Liver (tissue), 9 donors: ENCODE data around the gene GRAMD2A. TPM values are rescaled to one million over a fixed set of nuclear protein-coding genes. Genes with fewer than 3 reads are reported as not detected.

Experiments
- DNase-seq: peaks from one replicate; pipeline ENCODE4 v3.0.0-alpha.2; 2017; ENCODE audit warnings: low spot score
- H3K27ac ChIP-seq, 2 donors: one replicate each; pipeline ENCODE4 v1.7.0; 2013; ENCODE audit warnings: inconsistent platforms in 2 of 2, low read length in 2 of 2, control low read depth in 1 of 2, low read depth in 1 of 2, mild to moderate bottlenecking in 1 of 2
- H3K27me3 ChIP-seq, 4 donors: one replicate each; pipeline versions ENCODE4 v1.6.1 to v1.7.0; 2013; ENCODE audit warnings: low read length in 3 of 4, inconsistent platforms in 1 of 4, mild to moderate bottlenecking in 1 of 4, moderate library complexity in 1 of 4; ENCODE audit not compliant: control insufficient read depth in 4 of 4, insufficient read depth in 4 of 4
- H3K36me3 ChIP-seq, 4 donors: one replicate each; pipeline versions ENCODE4 v1.6.1 to v1.7.0; 2013; ENCODE audit warnings: low read length in 3 of 4, mild to moderate bottlenecking in 3 of 4, low read depth in 1 of 4, moderate library complexity in 1 of 4; ENCODE audit not compliant: control insufficient read depth in 4 of 4, insufficient read depth in 3 of 4
- H3K4me1 ChIP-seq, 4 donors: one replicate each; pipeline versions ENCODE4 v1.6.1 to v1.7.0; 2013; ENCODE audit warnings: low read length in 3 of 4, mild to moderate bottlenecking in 3 of 4, moderate library complexity in 1 of 4; ENCODE audit not compliant: control insufficient read depth in 4 of 4, insufficient read depth in 4 of 4
- H3K4me3 ChIP-seq, 3 donors: one replicate each; pipeline versions ENCODE4 v1.6.1 to v1.7.0; 2013; ENCODE audit warnings: low read length in 3 of 3, control low read depth in 1 of 3, low read depth in 1 of 3, mild to moderate bottlenecking in 1 of 3
- H3K9ac ChIP-seq, 2 donors: one replicate each; pipeline ENCODE4 v1.7.0; 2013; ENCODE audit warnings: low read length in 2 of 2, mild to moderate bottlenecking in 2 of 2, moderate library complexity in 2 of 2, control low read depth in 1 of 2, low read depth in 1 of 2
- H3K9me3 ChIP-seq, 4 donors: one replicate each; pipeline versions ENCODE4 v1.6.1 to v1.7.0; 2013; ENCODE audit warnings: low read length in 3 of 4; ENCODE audit not compliant: control insufficient read depth in 4 of 4
- ATF3 ChIP-seq: IDR thresholded peaks from 2 replicates; pipeline ENCODE4 v1.6.1; 2016; ENCODE audit warnings: antibody characterized with exemption
- CTCF ChIP-seq: fragments of 150-350 bp; IDR thresholded peaks from 2 replicates; pipeline ENCODE4 v1.5.1; 2017; ENCODE audit warnings: improper control_type of control experiment, low read depth, low read length; ENCODE audit not compliant: missing input control
- EGR1 ChIP-seq, 2 donors: IDR thresholded peaks; 2 replicates each; pipeline ENCODE4 v1.6.1; 2016 to 2018; ENCODE audit warnings: antibody characterized with exemption in 2 of 2, low read depth in 2 of 2
- FOXA1 ChIP-seq: IDR thresholded peaks from 2 replicates; pipeline ENCODE4 v1.6.1; 2016; ENCODE audit warnings: antibody characterized with exemption
- FOXA2 ChIP-seq: IDR thresholded peaks from 2 replicates; pipeline ENCODE4 v1.6.1; 2016; ENCODE audit warnings: antibody characterized with exemption
- GABPA ChIP-seq, 2 donors: IDR thresholded peaks in 1 of 2; conservative IDR thresholded peaks in 1 of 2; 2 replicates each; pipeline ENCODE4 v1.6.1; 2016; ENCODE audit warnings: antibody characterized with exemption in 2 of 2, mild to moderate bottlenecking in 1 of 2, moderate library complexity in 1 of 2
- HNF4A ChIP-seq, 2 donors: conservative IDR thresholded peaks; 2 replicates each; pipeline ENCODE4 v1.6.1; 2016; ENCODE audit warnings: antibody characterized with exemption in 2 of 2, mild to moderate bottlenecking in 2 of 2
- HNF4G ChIP-seq: IDR thresholded peaks from 2 replicates; pipeline ENCODE4 v1.6.1; 2016; ENCODE audit warnings: antibody characterized with exemption
- JUND ChIP-seq, 2 donors: IDR thresholded peaks; 2 replicates each; pipeline ENCODE4 v1.6.1; 2016; ENCODE audit warnings: antibody characterized with exemption in 2 of 2
- NR2F2 ChIP-seq: IDR thresholded peaks from 2 replicates; pipeline ENCODE4 v1.6.1; 2016; ENCODE audit warnings: antibody characterized with exemption
- RAD21 ChIP-seq, 2 donors: IDR thresholded peaks; 2 replicates each; pipeline ENCODE4 v1.6.1; 2016; ENCODE audit warnings: antibody characterized with exemption in 2 of 2, mild to moderate bottlenecking in 2 of 2
- RXRA ChIP-seq, 2 donors: IDR thresholded peaks; 2 replicates each; pipeline ENCODE4 v1.6.1; 2017 to 2018; ENCODE audit warnings: antibody characterized with exemption in 2 of 2, mild to moderate bottlenecking in 1 of 2
- SP1 ChIP-seq: IDR thresholded peaks from 2 replicates; pipeline ENCODE4 v1.6.1; 2018; ENCODE audit warnings: antibody characterized with exemption, mild to moderate bottlenecking
- TAF1 ChIP-seq: conservative IDR thresholded peaks from 2 replicates; pipeline ENCODE4 v1.6.1; 2016; ENCODE audit warnings: antibody characterized with exemption, mild to moderate bottlenecking
- YY1 ChIP-seq: IDR thresholded peaks from 2 replicates; pipeline ENCODE4 v1.6.1; 2016; ENCODE audit warnings: antibody characterized with exemption, mild to moderate bottlenecking
- ZBTB33 ChIP-seq: IDR thresholded peaks from 2 replicates; pipeline ENCODE4 v1.6.1; 2016; ENCODE audit warnings: antibody characterized with exemption
- WGBS: extraction: QIAGEN DNeasy Blood & Tissue Kit; methylation state at CpG from one replicate; pipeline ENCODE4 v1.1.7; 2013; 5-methylcytosine and 5-hydroxymethylcytosine counted together
- polyA plus RNA-seq, 2 donors: library from polyadenylated mRNA; stranded (reverse) in 1 of 2; unstranded in 1 of 2; fragments of 200-250 nt in 1 of 2; fragments of >200 nt in 1 of 2; fragmentation: Nextera tagmentation in 1 of 2; extraction: Ambion mirVana in 1 of 2; gene quantifications; one replicate each; pipeline versions ENCODE4 v1.2.1 to v1.2.3, GENCODE V29; 2013 to 2015
- total RNA-seq, 2 donors: library from RNA; depleted of rRNA; stranded (reverse); fragments of >200 nt; gene quantifications; one replicate each; pipeline ENCODE4 v1.2.3, GENCODE V29; 2014
- TF ChIP-seq, protein P1 (sequence below): IDR thresholded peaks from 2 replicates; pipeline ENCODE4 v1.6.1; 2016; ENCODE audit warnings: antibody characterized with exemption
- TF ChIP-seq, protein P2 (sequence below): IDR thresholded peaks from 2 replicates; pipeline ENCODE4 v1.6.1; 2016; ENCODE audit warnings: antibody characterized with exemption, mild to moderate bottlenecking
- donor health status: healthy.
- donor health status: healthy.
- donor health status: healthy.
- donor health status: healthy.
- donor health status: healthy.

Gene GRAMD2A
- total and polyA plus RNA-seq, 4 donors = not detected

DNA sequence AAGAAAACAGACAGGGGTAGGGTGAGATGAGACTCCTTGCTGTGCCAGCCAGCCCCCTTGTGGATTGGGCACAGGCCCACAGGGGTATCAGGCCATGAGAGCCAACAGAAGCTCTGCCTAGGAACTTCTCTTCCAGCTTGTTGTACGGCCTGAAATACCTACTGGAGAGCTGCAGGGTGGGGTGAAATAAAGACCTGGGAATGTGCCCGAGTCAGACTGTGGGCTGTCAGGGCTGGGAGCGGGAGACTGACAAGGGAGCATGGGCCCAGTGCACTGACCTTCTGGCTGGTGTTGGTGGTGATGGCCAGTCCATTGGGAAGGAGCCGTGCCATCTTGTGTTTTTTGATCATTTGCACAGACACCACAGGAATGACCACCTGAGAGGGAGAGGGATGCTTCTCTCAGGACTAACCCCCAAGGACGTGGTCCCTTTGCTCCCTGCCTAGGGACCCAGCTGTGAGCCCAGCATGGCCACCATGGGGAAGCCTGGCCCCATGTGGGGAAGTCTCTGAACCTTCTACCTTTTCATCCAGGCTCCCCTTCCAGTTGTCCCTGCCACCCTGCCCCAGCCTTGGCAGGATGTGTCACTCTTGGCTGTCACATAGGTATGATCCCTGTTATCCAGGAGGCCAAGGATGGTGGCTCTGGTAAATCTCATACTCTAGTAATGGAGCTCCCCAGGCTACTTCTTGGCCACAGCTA, 30.7 kb downstream of the GRAMD2A start (continued):
- TF ChIP-seq ZBTB33 = no peak
- TF ChIP-seq HNF4A (conservative IDR thresholded peaks at IDR 0.05) = no peak
- TF ChIP-seq FOXA1 = no peak
- no peak for TF ChIP-seq SP1
- no peak for TF ChIP-seq GABPA (IDR thresholded peaks at IDR 0.05 in 1 of 2, conservative IDR thresholded peaks at IDR 0.05 in 1 of 2)
- no peak for TF ChIP-seq JUND (IDR thresholded peaks at IDR 0.05)
- no peak for TF ChIP-seq EGR1 (IDR thresholded peaks at IDR 0.05; ENCODE audit: low read depth in 2 of 2)

GRCh38 chr15:72163719-72164118, 33.9 kb downstream of the GRAMD2A start:
- H3K27me3 ChIP-seq = no peaks in the 10 kb centered on the region
- DNase-seq = no peak
- H3K27ac ChIP-seq = no peak overlapping the region
- WGBS = 86% methylated on average over 4 of the region's 4 CpGs
- no peaks in the 10 kb centered on the region for H3K36me3 ChIP-seq
- no peaks in the 10 kb centered on the region for H3K4me1 ChIP-seq
- H3K4me3 ChIP-seq = no peak overlapping the region
- no peak overlapping the region for H3K9ac ChIP-seq
- no peaks in the 10 kb centered on the region for H3K9me3 ChIP-seq
- TF ChIP-seq ATF3 (no peak), GABPA (IDR thresholded peaks at IDR 0.05 in 1 of 2, conservative IDR thresholded peaks at IDR 0.05 in 1 of 2) (no peak), HNF4A (conservative IDR thresholded peaks at IDR 0.05) (no peak), CTCF (no peak), FOXA2 (no peak), ZBTB33 (no peak), JUND (IDR thresholded peaks at IDR 0.05) (no peak), SP1 (no peak), FOXA1 (no peak), NR2F2 (no peak)

GRCh38 chr15:72162569-72162968, 35.0 kb downstream of the GRAMD2A start:
- H3K9ac ChIP-seq = no peak overlapping the region
- TF ChIP-seq FOXA2 (no peak), RXRA (IDR thresholded peaks at IDR 0.05) (no peak), TAF1 (no peak), CTCF (no peak), HNF4G (no peak), JUND (IDR thresholded peaks at IDR 0.05) (no peak), YY1 (no peak), FOXA1 (no peak), RAD21 (IDR thresholded peaks at IDR 0.05) (no peak)
- TF ChIP-seq, protein P1, sequence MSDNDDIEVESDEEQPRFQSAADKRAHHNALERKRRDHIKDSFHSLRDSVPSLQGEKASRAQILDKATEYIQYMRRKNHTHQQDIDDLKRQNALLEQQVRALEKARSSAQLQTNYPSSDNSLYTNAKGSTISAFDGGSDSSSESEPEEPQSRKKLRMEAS = no peak
- TF ChIP-seq, protein P2, sequence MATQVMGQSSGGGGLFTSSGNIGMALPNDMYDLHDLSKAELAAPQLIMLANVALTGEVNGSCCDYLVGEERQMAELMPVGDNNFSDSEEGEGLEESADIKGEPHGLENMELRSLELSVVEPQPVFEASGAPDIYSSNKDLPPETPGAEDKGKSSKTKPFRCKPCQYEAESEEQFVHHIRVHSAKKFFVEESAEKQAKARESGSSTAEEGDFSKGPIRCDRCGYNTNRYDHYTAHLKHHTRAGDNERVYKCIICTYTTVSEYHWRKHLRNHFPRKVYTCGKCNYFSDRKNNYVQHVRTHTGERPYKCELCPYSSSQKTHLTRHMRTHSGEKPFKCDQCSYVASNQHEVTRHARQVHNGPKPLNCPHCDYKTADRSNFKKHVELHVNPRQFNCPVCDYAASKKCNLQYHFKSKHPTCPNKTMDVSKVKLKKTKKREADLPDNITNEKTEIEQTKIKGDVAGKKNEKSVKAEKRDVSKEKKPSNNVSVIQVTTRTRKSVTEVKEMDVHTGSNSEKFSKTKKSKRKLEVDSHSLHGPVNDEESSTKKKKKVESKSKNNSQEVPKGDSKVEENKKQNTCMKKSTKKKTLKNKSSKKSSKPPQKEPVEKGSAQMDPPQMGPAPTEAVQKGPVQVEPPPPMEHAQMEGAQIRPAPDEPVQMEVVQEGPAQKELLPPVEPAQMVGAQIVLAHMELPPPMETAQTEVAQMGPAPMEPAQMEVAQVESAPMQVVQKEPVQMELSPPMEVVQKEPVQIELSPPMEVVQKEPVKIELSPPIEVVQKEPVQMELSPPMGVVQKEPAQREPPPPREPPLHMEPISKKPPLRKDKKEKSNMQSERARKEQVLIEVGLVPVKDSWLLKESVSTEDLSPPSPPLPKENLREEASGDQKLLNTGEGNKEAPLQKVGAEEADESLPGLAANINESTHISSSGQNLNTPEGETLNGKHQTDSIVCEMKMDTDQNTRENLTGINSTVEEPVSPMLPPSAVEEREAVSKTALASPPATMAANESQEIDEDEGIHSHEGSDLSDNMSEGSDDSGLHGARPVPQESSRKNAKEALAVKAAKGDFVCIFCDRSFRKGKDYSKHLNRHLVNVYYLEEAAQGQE = no peak
- no peaks in the 10 kb centered on the region for H3K9me3 ChIP-seq
- H3K4me3 ChIP-seq = no peak overlapping the region
- H3K27ac ChIP-seq = no peak overlapping the region
- H3K4me1 ChIP-seq = no peaks in the 10 kb centered on the region
- 91% methylated on average over 5 of the region's 5 CpGs for WGBS
- H3K36me3 ChIP-seq = no peaks in the 10 kb centered on the region
- H3K27me3 ChIP-seq = no peaks in the 10 kb centered on the region
- DNase-seq = no peak
